Neuron (in vitro differentiated cells): Measurements from ENCODE around the gene VPS26A.
"Not testable (repeated sequence)": the region's sequence is repeated elsewhere in the genome, so short reads cannot be mapped to it uniquely, and the experiment has no call there.

Experiments
- H2AFZ ChIP-seq: one replicate; pipeline ENCODE4 v1.6.1; 2013; ENCODE audit warnings: low read depth, mild to moderate bottlenecking, inconsistent platforms, low read length, moderate library complexity
- H3K27me3 ChIP-seq: one replicate; pipeline ENCODE4 v1.6.1; 2013; ENCODE audit warnings: low read length; ENCODE audit not compliant: insufficient read depth
- H3K36me3 ChIP-seq: one replicate; pipeline ENCODE4 v1.6.1; 2013; ENCODE audit warnings: low read length; ENCODE audit not compliant: insufficient read depth
- H3K4me1 ChIP-seq: one replicate; pipeline ENCODE4 v1.6.1; 2013; ENCODE audit warnings: low read length; ENCODE audit not compliant: insufficient read depth
- H3K4me3 ChIP-seq: 2 replicates; pipeline ENCODE4 v1.5.1; 2013; ENCODE audit warnings: mild to moderate bottlenecking, low read length, moderate library complexity
- H3K9me3 ChIP-seq: one replicate; pipeline ENCODE4 v1.6.1; 2013; ENCODE audit warnings: low read length

Gene VPS26A

GRCh38 chr10:69123306-69123746, 652 bp upstream of the VPS26A start:
- Histone ChIP-seq H3K9me3 (no peaks in the 10 kb centered on the region), H3K36me3 (no peaks in the 10 kb centered on the region), H3K4me3 (peak overlapping the region; percentile 83), H2AFZ (peak overlapping the region; percentile 64), H3K27me3 (no peaks in the 10 kb centered on the region), H3K4me1 (peaks cover 7% of the 10 kb centered on the region)

- Histone ChIP-seq H3K4me3 (peak overlapping the region; percentile 83), H3K27me3 (no peaks in the 10 kb centered on the region), H3K36me3 (no peaks in the 10 kb centered on the region), H2AFZ (peak overlapping the region; percentile 87), H3K9me3 (no peaks in the 10 kb centered on the region), H3K4me1 (peaks cover 7% of the 10 kb centered on the region)
Observed at GRCh38 chr10:69124563-69125268, 738 bp downstream of the VPS26A start.

- H3K27me3 ChIP-seq, result no peaks in the 10 kb centered on the region
- H3K9me3 ChIP-seq, result no peaks in the 10 kb centered on the region
- H3K4me1 ChIP-seq, result peaks cover 7% of the 10 kb centered on the region
- peak overlapping the region; percentile 83 for H3K4me3 ChIP-seq
- no peak overlapping the region for H2AFZ ChIP-seq
- H3K36me3 ChIP-seq, result no peaks in the 10 kb centered on the region
Observed at GRCh38 chr10:69125554-69125953, 1.6 kb downstream of the VPS26A start.

GRCh38 chr10:69130251-69130650, 6.3 kb downstream of the VPS26A start:
- H3K36me3 ChIP-seq, result peaks cover 21% of the 10 kb centered on the region
- H3K9me3 ChIP-seq, result no peaks in the 10 kb centered on the region
- no peak overlapping the region for H2AFZ ChIP-seq
- H3K27me3 ChIP-seq, result no peaks in the 10 kb centered on the region
- no peak overlapping the region for H3K4me3 ChIP-seq
- H3K4me1 ChIP-seq, result peaks cover 5% of the 10 kb centered on the region

GRCh38 chr10:69139961-69140360, 16.0 kb downstream of the VPS26A start:
- no peak overlapping the region for H3K4me3 ChIP-seq
- no peaks in the 10 kb centered on the region for H3K27me3 ChIP-seq
- H3K36me3 ChIP-seq, result peaks cover 21% of the 10 kb centered on the region
- no peaks in the 10 kb centered on the region for H3K4me1 ChIP-seq
- H2AFZ ChIP-seq, result no peak overlapping the region
- H3K9me3 ChIP-seq, result no peaks in the 10 kb centered on the region

GRCh38 chr10:69141304-69141703, 17.3 kb downstream of the VPS26A start:
- no peak overlapping the region for H3K4me3 ChIP-seq
- H3K27me3 ChIP-seq, result no peaks in the 10 kb centered on the region
- peaks cover 11% of the 10 kb centered on the region for H3K36me3 ChIP-seq
- no peaks in the 10 kb centered on the region for H3K9me3 ChIP-seq
- H2AFZ ChIP-seq, result no peak overlapping the region
- no peaks in the 10 kb centered on the region for H3K4me1 ChIP-seq

GRCh38 chr10:69142074-69142473, 18.1 kb downstream of the VPS26A start:
- H2AFZ ChIP-seq, H3K36me3 ChIP-seq, H3K9me3 ChIP-seq, H3K4me1 ChIP-seq, H3K4me3 ChIP-seq, H3K27me3 ChIP-seq: not testable (repeated sequence)

- Histone ChIP-seq H3K36me3 (peaks cover 3% of the 10 kb centered on the region), H3K4me3 (no peak overlapping the region), H3K4me1 (no peaks in the 10 kb centered on the region), H3K9me3 (no peaks in the 10 kb centered on the region), H2AFZ (no peak overlapping the region), H3K27me3 (no peaks in the 10 kb centered on the region)
Observed at GRCh38 chr10:69142983-69143382, 19.0 kb downstream of the VPS26A start.

GRCh38 chr10:69145329-69145728, 21.4 kb downstream of the VPS26A start:
- Histone ChIP-seq H3K36me3 (peaks cover 3% of the 10 kb centered on the region), H3K4me1 (no peaks in the 10 kb centered on the region), H3K27me3 (no peaks in the 10 kb centered on the region), H3K4me3 (no peak overlapping the region), H3K9me3 (no peaks in the 10 kb centered on the region), H2AFZ (no peak overlapping the region)

- Histone ChIP-seq H3K9me3 (no peaks in the 10 kb centered on the region), H3K36me3 (peaks cover 3% of the 10 kb centered on the region), H3K4me3 (no peak overlapping the region), H3K4me1 (no peaks in the 10 kb centered on the region), H2AFZ (no peak overlapping the region), H3K27me3 (no peaks in the 10 kb centered on the region)
Observed at GRCh38 chr10:69145864-69146263, 21.9 kb downstream of the VPS26A start.

GRCh38 chr10:69146759-69147158, 22.8 kb downstream of the VPS26A start:
- H3K36me3 ChIP-seq, result peaks cover 3% of the 10 kb centered on the region

GRCh38 chr10:69151984-69152383, 28.0 kb downstream of the VPS26A start:
- no peaks in the 10 kb centered on the region for H3K36me3 ChIP-seq
- no peak overlapping the region for H3K4me3 ChIP-seq
- H3K9me3 ChIP-seq, result no peaks in the 10 kb centered on the region
- no peaks in the 10 kb centered on the region for H3K27me3 ChIP-seq
- no peaks in the 10 kb centered on the region for H3K4me1 ChIP-seq
- H2AFZ ChIP-seq, result no peak overlapping the region

More at GRCh38 chr10:69146759-69147158, 22.8 kb downstream of the VPS26A start:
- Histone ChIP-seq H3K4me1 (no peaks in the 10 kb centered on the region), H3K9me3 (no peaks in the 10 kb centered on the region), H2AFZ (no peak overlapping the region), H3K4me3 (no peak overlapping the region), H3K27me3 (no peaks in the 10 kb centered on the region)

- no peaks in the 10 kb centered on the region for H3K27me3 ChIP-seq
- no peak overlapping the region for H3K4me3 ChIP-seq
- H3K4me1 ChIP-seq, result no peaks in the 10 kb centered on the region
- H2AFZ ChIP-seq, result no peak overlapping the region
- H3K9me3 ChIP-seq, result no peaks in the 10 kb centered on the region
- H3K36me3 ChIP-seq, result peaks cover 2% of the 10 kb centered on the region
Observed at GRCh38 chr10:69153227-69153626, 29.2 kb downstream of the VPS26A start.

- Histone ChIP-seq H3K4me1 (no peaks in the 10 kb centered on the region), H3K4me3 (no peak overlapping the region), H3K27me3 (no peaks in the 10 kb centered on the region), H3K9me3 (no peaks in the 10 kb centered on the region), H2AFZ (no peak overlapping the region), H3K36me3 (peaks cover 38% of the 10 kb centered on the region)
Observed at GRCh38 chr10:69160809-69161241, 36.8 kb downstream of the VPS26A start.
